ENCODE measurements around the gene PSME2. TPM values are rescaled to one million over a fixed set of nuclear protein-coding genes. Genes with fewer than 3 reads are reported as not detected.

Gene PSME2
- total and polyA plus RNA-seq, 2 experiments from 2014 or later: 54.0 to 259 TPM

DNA sequence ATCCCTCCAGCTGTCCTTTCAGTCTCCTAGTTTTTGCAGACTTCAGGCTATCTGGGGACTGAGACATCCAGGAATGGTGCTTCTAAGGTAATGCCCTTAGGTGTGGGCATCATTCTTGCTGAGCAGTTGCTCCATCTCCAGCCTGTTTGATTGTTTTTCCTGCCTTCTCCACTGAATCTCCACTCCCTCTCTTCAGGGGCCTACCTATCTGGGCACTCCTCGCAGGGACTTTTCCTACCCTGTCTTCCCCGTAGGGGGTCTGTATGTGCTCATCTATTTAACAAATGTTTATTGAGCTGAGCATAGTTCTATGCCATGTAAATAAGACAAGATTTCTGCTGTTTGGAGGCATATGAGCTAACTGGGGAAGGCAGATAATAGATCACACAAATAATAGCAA lies 13.4 kb downstream of the PSME2 start:
- Histone ChIP-seq H3K4me2 (no peak overlapping the region), H3K27ac (ENCODE audit: low read depth) (no peak overlapping the region), H4K20me1 (replicated peaks; ENCODE audit: insufficient read depth) (no peaks in the 10 kb centered on the region), H3F3A (replicated peaks; ENCODE audit: low read depth) (peaks cover 22% of the 10 kb centered on the region), H3K79me2 (replicated peaks; ENCODE audit: insufficient read depth) (no peaks in the 10 kb centered on the region), H3K4me3 (no peak overlapping the region), H3K9me2 (ENCODE audit: insufficient read depth) (no peaks in the 10 kb centered on the region), H3K27me3 (ENCODE audit: insufficient read depth) (no peaks in the 10 kb centered on the region), H3K4me1 (ENCODE audit: insufficient read depth) (peaks cover 17% of the 10 kb centered on the region), H2AFZ (no peak overlapping the region), H3K36me3 (ENCODE audit: insufficient read depth) (0 out of 2 replicates have a peak, but pooled peaks cover 4% of the 10 kb centered on the region)
- Mint-ChIP-seq H3K4me3 (no peak overlapping the region; the same call in 2 of the 3 replicates), H3K4me1 (peaks cover 27% of the 10 kb centered on the region), H3K27me3 (ENCODE audit: insufficient read depth, low read depth, poor library complexity) (peaks cover 14% of the 10 kb centered on the region), H3K27ac (no peak overlapping the region), H3K36me3 (ENCODE audit: low read depth) (peaks cover 8% of the 10 kb centered on the region), H3K9me3 (no peaks in the 10 kb centered on the region)
- no peak for ATAC-seq
- TF ChIP-seq, protein P1, sequence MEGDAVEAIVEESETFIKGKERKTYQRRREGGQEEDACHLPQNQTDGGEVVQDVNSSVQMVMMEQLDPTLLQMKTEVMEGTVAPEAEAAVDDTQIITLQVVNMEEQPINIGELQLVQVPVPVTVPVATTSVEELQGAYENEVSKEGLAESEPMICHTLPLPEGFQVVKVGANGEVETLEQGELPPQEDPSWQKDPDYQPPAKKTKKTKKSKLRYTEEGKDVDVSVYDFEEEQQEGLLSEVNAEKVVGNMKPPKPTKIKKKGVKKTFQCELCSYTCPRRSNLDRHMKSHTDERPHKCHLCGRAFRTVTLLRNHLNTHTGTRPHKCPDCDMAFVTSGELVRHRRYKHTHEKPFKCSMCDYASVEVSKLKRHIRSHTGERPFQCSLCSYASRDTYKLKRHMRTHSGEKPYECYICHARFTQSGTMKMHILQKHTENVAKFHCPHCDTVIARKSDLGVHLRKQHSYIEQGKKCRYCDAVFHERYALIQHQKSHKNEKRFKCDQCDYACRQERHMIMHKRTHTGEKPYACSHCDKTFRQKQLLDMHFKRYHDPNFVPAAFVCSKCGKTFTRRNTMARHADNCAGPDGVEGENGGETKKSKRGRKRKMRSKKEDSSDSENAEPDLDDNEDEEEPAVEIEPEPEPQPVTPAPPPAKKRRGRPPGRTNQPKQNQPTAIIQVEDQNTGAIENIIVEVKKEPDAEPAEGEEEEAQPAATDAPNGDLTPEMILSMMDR (conservative IDR thresholded peaks at IDR 0.05; ENCODE audit: low read depth in 2 of 2): no peak
- TF ChIP-seq ZNF331 (CRISPR knock-in tag; IDR thresholded peaks at IDR 0.05; ENCODE audit: low read depth) (no peak), EZH2phosphoT487 (IDR thresholded peaks at IDR 0.05; ENCODE audit: unreplicated experiment) (no peak), STAT1 (IDR thresholded peaks at IDR 0.05; ENCODE audit: unreplicated experiment) (no peak), ZNF114 (CRISPR knock-in tag; IDR thresholded peaks at IDR 0.05) (no peak), CREB1 (CRISPR knock-in tag; IDR thresholded peaks at IDR 0.05; ENCODE audit: low read depth) (no peak)
- TF ChIP-seq, protein P2, sequence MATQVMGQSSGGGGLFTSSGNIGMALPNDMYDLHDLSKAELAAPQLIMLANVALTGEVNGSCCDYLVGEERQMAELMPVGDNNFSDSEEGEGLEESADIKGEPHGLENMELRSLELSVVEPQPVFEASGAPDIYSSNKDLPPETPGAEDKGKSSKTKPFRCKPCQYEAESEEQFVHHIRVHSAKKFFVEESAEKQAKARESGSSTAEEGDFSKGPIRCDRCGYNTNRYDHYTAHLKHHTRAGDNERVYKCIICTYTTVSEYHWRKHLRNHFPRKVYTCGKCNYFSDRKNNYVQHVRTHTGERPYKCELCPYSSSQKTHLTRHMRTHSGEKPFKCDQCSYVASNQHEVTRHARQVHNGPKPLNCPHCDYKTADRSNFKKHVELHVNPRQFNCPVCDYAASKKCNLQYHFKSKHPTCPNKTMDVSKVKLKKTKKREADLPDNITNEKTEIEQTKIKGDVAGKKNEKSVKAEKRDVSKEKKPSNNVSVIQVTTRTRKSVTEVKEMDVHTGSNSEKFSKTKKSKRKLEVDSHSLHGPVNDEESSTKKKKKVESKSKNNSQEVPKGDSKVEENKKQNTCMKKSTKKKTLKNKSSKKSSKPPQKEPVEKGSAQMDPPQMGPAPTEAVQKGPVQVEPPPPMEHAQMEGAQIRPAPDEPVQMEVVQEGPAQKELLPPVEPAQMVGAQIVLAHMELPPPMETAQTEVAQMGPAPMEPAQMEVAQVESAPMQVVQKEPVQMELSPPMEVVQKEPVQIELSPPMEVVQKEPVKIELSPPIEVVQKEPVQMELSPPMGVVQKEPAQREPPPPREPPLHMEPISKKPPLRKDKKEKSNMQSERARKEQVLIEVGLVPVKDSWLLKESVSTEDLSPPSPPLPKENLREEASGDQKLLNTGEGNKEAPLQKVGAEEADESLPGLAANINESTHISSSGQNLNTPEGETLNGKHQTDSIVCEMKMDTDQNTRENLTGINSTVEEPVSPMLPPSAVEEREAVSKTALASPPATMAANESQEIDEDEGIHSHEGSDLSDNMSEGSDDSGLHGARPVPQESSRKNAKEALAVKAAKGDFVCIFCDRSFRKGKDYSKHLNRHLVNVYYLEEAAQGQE (IDR thresholded peaks at IDR 0.05; ENCODE audit: unreplicated experiment): no peak
- TF ChIP-seq, protein P3, sequence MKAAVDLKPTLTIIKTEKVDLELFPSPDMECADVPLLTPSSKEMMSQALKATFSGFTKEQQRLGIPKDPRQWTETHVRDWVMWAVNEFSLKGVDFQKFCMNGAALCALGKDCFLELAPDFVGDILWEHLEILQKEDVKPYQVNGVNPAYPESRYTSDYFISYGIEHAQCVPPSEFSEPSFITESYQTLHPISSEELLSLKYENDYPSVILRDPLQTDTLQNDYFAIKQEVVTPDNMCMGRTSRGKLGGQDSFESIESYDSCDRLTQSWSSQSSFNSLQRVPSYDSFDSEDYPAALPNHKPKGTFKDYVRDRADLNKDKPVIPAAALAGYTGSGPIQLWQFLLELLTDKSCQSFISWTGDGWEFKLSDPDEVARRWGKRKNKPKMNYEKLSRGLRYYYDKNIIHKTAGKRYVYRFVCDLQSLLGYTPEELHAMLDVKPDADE (IDR thresholded peaks at IDR 0.05): no peak
- no peak for DNase-seq (ENCODE audit: low spot score)

DNA sequence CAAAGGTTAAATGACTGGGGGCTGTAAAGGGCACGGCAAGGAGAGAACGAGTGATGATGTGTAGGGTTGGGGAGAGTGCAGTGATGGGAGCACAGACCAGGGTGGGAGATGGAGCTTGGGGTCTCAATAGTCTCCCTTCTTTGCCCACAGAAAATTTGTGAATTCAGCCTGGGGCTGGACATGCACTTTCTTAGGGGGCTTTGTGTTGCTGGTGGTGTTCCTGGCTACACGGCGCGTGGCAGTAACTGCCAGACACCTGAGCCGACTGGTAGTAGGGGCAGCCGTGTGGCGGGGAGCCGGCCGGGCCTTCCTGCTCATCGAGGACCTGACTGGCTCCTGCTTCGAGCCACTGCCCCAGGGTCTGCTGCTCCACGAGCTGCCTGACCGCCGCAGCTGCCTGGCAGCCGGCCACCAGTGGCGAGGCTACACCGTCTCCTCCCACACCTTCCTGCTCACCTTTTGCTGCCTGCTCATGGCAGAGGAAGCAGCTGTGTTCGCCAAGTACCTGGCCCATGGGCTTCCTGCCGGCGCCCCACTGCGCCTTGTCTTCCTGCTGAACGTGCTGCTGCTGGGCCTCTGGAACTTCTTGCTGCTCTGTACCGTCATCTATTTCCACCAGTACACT lies 14.2 kb downstream of the PSME2 start:
- Histone ChIP-seq H3K4me3 (no peak overlapping the region), H3K9me2 (ENCODE audit: insufficient read depth) (no peaks in the 10 kb centered on the region), H3K4me1 (ENCODE audit: insufficient read depth) (peaks cover 16% of the 10 kb centered on the region), H3K4me2 (no peak overlapping the region), H3K79me2 (replicated peaks; ENCODE audit: insufficient read depth) (no peaks in the 10 kb centered on the region), H3K27ac (ENCODE audit: low read depth) (no peak overlapping the region), H4K20me1 (replicated peaks; ENCODE audit: insufficient read depth) (no peaks in the 10 kb centered on the region), H3K27me3 (ENCODE audit: insufficient read depth) (no peaks in the 10 kb centered on the region), H3K36me3 (ENCODE audit: insufficient read depth) (no peaks in the 10 kb centered on the region), H2AFZ (no peak overlapping the region), H3F3A (replicated peaks; ENCODE audit: low read depth) (peaks cover 15% of the 10 kb centered on the region)
- no peak for DNase-seq (ENCODE audit: low spot score)
- Mint-ChIP-seq H3K27me3 (ENCODE audit: insufficient read depth, low read depth, poor library complexity) (peaks cover 12% of the 10 kb centered on the region), H3K4me1 (peaks cover 23% of the 10 kb centered on the region), H3K4me3 (no peak overlapping the region; the same call in 2 of the 3 replicates), H3K9me3 (no peaks in the 10 kb centered on the region), H3K36me3 (ENCODE audit: low read depth) (peaks cover 2% of the 10 kb centered on the region; the same call in 2 of the 3 replicates), H3K27ac (no peak overlapping the region)
- no peak for ATAC-seq
- TF ChIP-seq STAT1 (IDR thresholded peaks at IDR 0.05; ENCODE audit: unreplicated experiment) (no peak), EZH2 (IDR thresholded peaks at IDR 0.05; ENCODE audit: low read depth, unreplicated experiment) (no peak), ZNF114 (CRISPR knock-in tag; IDR thresholded peaks at IDR 0.05) (no peak)
- TF ChIP-seq, protein P3 (IDR thresholded peaks at IDR 0.05): no peak
- TF ChIP-seq, protein P2 (IDR thresholded peaks at IDR 0.05; ENCODE audit: unreplicated experiment): no peak
